NCI-H2171 (cell line): ENCODE results near the gene PPT2.
"Not testable (repeated sequence)": the region's sequence is repeated elsewhere in the genome, so short reads cannot be mapped to it uniquely, and the experiment has no call there.

Source experiments
- DNase-seq: peaks from one replicate; lab custom pipeline; 2025; lab: John Stamatoyannopoulos, UW

The PPT2 gene

GRCh38 chr6:32210191-32210601 lies 56.3 kb downstream of the PPT2 start:
- no peak for DNase-seq

DNA sequence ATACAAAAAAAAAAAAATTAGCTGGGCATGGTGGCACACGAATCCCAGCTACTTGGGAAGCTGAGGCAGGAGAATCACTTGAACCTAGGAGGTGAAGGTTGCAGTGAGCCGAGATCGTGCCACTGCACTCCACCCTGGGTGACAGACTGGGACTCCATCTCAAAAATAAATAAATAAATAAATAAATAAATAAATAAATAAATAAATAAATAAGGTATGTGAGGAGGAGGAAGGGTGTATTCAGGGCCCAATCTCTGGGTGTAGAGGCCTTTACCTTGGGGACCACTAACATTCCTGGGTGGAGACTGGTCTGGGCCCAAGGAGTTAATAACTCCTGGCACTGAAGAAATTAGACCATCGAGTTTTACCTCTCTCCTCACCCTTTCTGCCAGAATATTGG lies 57.5 kb downstream of the PPT2 start:
- DNase-seq = not testable (repeated sequence)

DNA sequence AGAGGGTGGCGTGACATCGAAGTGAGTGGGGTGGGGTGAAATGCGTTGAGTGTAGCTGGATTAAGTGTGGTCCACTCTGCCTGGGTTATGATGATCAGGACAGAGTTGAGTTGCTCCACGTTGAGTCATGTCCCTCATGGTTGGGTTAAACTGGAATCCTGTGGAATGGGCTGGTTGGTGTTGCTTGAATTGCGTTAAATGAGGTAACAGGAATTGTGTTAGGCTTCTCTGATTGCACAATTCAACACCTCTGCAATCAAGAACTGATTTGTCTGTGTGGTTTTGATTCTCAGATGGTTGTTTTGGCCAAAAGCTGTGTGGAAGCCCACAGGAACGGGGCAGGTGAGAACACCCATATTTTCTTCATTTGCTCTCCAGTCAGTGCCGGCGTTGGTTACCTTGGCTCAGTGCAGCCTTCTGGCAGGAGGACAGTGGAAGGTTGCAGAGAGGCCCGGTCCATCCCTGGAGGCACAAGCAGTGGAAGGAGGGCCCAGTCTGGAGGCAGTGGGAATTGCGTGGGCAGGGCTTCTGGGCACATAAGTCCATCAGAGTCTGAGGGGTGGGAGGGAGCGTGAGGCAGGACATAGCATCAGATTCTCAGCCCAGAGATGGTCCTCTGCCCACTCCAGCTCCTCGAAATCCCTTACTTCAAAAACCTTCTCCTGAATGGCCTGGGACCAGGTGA lies 58.3 kb downstream of the PPT2 start:
- DNase-seq = no peak
